SH-SY5Y (cell line): ENCODE data around the gene LSM8.

ENCODE experiments used
- GATA2 ChIP-seq: IDR thresholded peaks from 2 replicates; pipeline ENCODE4 v1.6.1; 2011; ENCODE audit warnings: mild to moderate bottlenecking, low read depth, low read length
- GATA3 ChIP-seq: IDR thresholded peaks from 2 replicates; pipeline ENCODE4 v1.6.1; 2011; ENCODE audit warnings: low read depth, mild to moderate bottlenecking, low read length, moderate library complexity

GRCh38 chr7:118175740-118176139 lies 8.2 kb upstream of the LSM8 start:
- TF ChIP-seq GATA2 (no peak), GATA3 (no peak)
